Stimulated activated CD4-positive, alpha-beta T cell treated with anti-CD3 and anti-CD28 coated beads, Interleukin-4, amount 100 ng/mL, for 4 hours (primary cell): Measurements from ENCODE around the gene CLDN8.

Source experiments
- DNase-seq, 2 experiments: peaks; one replicate each; pipeline ENCODE4 v3.0.0-alpha.2; 2020

The CLDN8 gene

DNA sequence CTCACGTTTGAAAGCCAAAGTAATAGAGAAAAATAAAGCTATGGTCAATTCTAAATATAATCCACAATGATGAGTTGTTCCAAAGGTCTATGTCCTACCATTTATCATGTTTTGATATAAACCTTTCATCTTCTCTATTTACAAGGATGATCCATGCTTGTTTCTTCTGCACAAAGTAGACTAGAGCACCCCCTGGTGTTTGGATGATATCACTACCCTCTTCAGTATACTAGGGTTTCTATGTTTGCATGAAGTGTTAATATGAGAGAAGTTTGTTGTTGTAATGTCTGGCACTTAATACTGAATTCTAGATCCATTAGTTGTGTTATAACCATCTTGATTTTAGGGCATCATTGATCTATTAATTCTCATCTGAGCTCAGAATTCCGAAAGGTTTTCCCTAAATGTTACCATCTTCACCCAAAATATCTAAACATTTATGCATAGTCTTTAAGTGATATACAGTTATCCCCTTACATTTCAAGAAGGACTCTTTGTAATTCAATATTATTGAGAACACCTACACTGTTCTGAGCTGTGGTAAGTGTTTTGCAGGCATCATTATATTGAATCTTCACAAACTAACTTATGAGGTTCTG is 21.1 kb downstream of the CLDN8 start:
- no peak for DNase-seq

DNA sequence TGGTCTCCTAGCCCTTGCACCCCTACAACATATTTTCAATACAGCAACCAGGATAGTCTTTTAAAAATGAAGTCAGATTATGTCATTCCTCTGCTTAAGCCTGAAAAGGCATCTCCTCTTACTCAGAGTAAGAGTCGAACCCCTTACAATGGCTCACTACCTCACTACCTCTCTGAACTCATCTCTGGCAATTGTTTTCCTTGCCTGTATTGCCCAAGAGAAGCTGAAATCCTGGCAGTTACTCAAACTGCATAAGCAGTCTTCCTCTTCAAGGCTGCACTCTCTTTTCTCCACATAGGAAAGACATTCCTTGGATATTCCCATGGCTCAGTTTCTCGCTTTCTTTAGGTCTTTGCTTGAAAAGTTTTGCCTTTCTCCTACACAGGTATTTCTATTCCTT is 22.7 kb downstream of the CLDN8 start:
- no peak for DNase-seq

DNA sequence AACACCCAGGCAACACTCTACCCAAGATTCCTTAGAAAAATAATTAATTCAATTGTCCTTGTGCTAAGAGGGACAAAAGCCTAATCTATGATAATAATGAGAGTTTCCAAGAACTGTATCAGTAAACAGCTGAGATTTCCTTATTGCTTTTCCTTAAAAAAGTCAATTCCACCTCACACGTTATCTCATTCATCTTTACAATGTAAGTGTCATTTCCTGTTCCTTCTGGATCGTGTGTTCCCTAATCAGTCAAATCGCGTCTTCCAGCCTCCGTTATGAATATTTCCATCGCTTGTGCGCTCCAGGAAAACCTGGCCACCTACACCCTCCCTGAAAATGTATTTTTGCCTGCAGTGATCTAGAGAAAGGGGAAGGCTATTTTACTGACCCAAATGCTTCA is 25.3 kb downstream of the CLDN8 start:
- no peak for DNase-seq

DNA sequence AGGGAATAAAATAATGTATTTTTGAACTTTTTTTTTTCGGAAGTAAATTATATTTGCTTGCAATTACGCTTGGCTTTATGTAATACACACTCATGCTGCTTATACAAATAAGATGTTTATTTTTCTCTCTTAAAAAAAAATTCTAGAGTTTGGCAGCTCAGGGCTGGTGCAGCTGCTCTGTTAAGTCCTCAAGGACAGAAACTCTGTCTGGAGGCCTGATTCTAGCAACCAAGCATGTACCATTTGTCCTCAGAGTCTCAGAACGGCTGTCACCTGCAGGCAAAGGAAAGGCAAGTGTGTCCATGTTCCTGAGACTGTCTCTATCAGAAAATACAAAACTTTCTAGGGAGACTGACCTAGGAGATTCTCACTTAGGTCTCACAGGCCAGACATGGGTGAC is 26.1 kb downstream of the CLDN8 start:
- DNase-seq = no peak

DNA sequence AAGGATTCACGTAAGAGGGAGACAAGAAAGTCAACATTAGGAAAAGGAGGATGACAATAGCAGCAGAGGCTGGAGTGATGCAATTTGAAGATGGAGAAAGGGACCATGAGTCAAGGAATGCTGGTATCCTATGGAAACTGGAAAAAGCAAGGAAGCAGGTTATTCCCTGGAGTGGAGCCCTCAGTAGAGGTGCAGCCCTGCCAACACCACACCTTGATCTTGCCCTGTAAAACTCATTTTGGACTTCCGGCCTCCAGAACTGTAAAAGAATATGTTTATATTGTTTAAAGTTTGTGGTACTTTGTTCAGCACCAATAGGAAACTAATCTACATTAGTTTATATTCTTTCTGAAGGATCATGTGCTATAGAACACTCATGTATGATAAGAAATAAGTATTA is 29.7 kb downstream of the CLDN8 start:
- no peak for DNase-seq

DNA sequence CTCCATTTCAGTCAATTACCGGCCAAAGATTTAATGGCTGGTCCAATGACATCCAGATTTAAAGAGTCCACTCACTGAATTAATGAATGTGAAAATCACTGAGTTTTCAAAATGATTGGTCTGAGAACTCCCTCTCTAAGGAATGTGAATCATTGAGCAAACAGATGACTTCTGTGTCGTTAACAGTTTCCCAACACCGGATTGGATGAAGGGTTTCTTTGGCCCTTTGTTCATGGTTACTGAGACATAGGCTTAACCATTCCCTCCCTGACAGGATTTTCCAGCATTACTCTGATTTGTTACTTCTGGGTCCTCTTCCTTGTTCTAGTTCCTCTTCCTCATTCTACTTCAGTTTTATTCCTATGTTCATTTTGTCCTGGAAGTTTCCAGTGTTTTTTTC is 47.8 kb downstream of the CLDN8 start:
- DNase-seq = no peak

DNA sequence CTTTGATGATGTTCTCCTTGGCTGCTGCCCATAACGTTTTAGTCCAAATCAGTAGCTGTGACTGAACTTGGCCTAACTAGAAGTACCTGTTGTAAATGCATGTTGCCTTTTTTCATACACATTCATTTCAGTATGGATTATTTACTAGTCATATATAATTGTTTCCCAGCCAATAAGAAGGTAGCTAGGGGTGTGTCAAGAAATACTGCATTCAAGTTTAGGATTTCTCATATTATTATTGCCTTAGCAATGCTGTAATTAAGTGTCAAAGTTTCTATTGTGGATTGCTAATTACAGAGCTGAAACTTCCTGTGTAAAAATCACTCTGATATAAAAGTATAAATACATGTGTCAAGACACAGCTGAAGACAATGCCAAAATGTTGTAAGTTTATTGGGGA is 49.2 kb downstream of the CLDN8 start, which contains the start of gene CLDN17:
Gene CLDN17, minus strand, starts transcription at position 101 of the 400 bp plus-strand sequence. CDS start 188 bp downstream, outside the sequence.
- no peak for DNase-seq

DNA sequence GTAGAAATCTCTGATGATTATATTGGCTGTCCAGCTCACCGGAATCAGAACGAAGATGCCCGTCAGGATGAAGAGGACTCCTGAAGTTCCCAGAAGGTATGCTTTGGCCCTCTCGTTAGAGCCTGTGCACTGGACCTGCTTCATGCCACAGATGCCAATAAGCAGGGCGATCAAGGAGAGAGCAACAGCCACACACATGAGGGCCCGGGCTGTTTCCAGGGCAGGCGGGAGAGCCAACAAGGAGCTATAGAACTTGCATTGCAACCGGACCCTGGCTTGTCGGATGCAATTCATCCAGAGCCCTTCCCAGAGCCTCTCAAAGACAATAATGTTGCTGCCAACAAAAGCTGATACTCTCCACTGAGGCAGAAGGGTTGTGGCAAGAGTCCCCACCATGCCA is 49.7 kb downstream of the CLDN8 start:
- DNase-seq = no peak

DNA sequence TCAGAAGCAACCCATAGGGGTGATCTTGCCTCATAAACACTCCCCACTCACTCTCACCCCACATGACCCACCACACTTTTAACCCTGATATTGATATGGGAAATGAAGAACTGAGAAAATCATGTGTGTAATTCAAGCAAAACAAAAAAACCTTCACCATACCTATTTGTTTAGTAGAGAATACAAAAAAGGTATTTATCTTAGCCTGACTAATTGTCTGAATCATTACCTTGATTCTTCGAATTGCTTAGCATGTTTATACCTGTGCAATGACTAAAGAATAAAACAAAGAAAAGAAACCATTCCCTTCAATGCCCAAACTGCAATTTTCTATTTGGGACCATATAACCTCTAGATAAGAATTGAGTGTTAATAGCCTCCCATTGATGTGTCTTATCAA is 51.1 kb downstream of the CLDN8 start:
- DNase-seq = no peak
